Measurements from ENCODE around the gene IGFBP3. TPM values are rescaled to one million over a fixed set of nuclear protein-coding genes. Genes with fewer than 3 reads are reported as not detected.

IGFBP3 gene
- total and polyA plus RNA-seq, 9 of the 15 experiments (the other 6 are each of a cell fraction or from before 2014, with no cell fraction given): 0.08 to 0.22 (median 0.10) TPM; not detected in 5

- Histone ChIP-seq H4K20me1 (replicated peaks; ENCODE audit: control insufficient read depth, insufficient read depth, low read length) (no peaks in the 10 kb centered on the region), H3K27ac (ENCODE audit: extremely low read depth, low read depth, low read length) (no peak overlapping the region), H3K79me2 (ENCODE audit: control insufficient read depth, insufficient read depth, low read length) (no peaks in the 10 kb centered on the region), H3K27me3 (ENCODE audit: control insufficient read depth in 2 of 2, insufficient read depth in 2 of 2, low read length in 2 of 2) (no peaks in the 10 kb centered on the region; a peak in 1 of 5 replicates), H3K4me1 (replicated peaks in 1 of 2; ENCODE audit: control insufficient read depth in 2 of 2, insufficient read depth in 2 of 2, low read length in 2 of 2) (no peaks in the 10 kb centered on the region), H3K4me2 (ENCODE audit: insufficient read depth, low read length) (no peak overlapping the region), H3K9ac (ENCODE audit: insufficient read depth in 1 of 2, low read depth in 2 of 2, low read length in 2 of 2) (no peak overlapping the region), H3K4me3 (no peak overlapping the region), H3K9me3 (replicated peaks; ENCODE audit: control insufficient read depth, insufficient read depth, low read depth, low read length) (no peaks in the 10 kb centered on the region), H3K36me3 (ENCODE audit: control insufficient read depth, insufficient read depth, low read length) (no peaks in the 10 kb centered on the region), H2AFZ (ENCODE audit: low read depth, low read length) (0 out of 2 replicates have a peak overlapping the region, but pooled peaks have one; percentile 22), H3K9me1 (ENCODE audit: control insufficient read depth, insufficient read depth, low read length) (no peaks in the 10 kb centered on the region)
- no peak for TF ChIP-seq TRIM25 (IDR thresholded peaks at IDR 0.05; ENCODE audit: borderline replicate concordance)
- peak; percentile 34 to 54; a peak in 3 of 4 replicates for TF ChIP-seq NRF1 (conservative IDR thresholded peaks at IDR 0.05 in 1 of 2, IDR thresholded peaks at IDR 0.05 in 1 of 2)
- TF ChIP-seq ZNF507 (tag; conservative IDR thresholded peaks at IDR 0.05): no peak
- peak; percentile 43; the same call in 1 of the 2 replicates for TF ChIP-seq EGR1 (conservative IDR thresholded peaks at IDR 0.05)
- TF ChIP-seq RBM34 (IDR thresholded peaks at IDR 0.05; ENCODE audit: borderline replicate concordance, insufficient read depth, low read length): no peak
- 0% methylated on average over 11 of the region's 12 CpGs for WGBS (ENCODE audit: insufficient coverage, low coverage, missing lambda C conversion rate)
- no TSS peak for BruUV-seq (replicated peaks)
- ATAC-seq (no peak), FAIRE-seq (no peak), DNase-seq (ENCODE audit: extremely low read depth in 1 of 4, low spot score in 3 of 4) (no peak)
- in situ Hi-C loops (cut with MboI): no loop called here
- intact Hi-C loops (cut with micrococcal nuclease): no loop called here
- ChIA-PET POLR2A (no interaction called here), CTCF (ENCODE audit: low intra/inter-chr PET ratio) (no interaction called here)
Measured at GRCh38 chr7:45914911-45915310, 6.2 kb downstream of the IGFBP3 start.
